Hepatocyte (in vitro differentiated cells): ENCODE measurements around the gene TPBGL.

Experiments used
- EZH2phosphoT487 ChIP-seq: fragments of 200-600 bp; sonication (generic); IDR thresholded peaks from one replicate; pipeline ENCODE4 v1.6.1; 2018; ENCODE audit warnings: antibody characterized with exemption, mild to moderate bottlenecking, low read depth, moderate library complexity; ENCODE audit not compliant: unreplicated experiment, severe bottlenecking
- TF ChIP-seq, protein P1 (sequence below): fragments of 200-600 bp; sonication (generic); IDR thresholded peaks from 2 replicates; pipeline ENCODE4 v1.5.1; 2016; ENCODE audit warnings: antibody characterized with exemption, mild to moderate bottlenecking; ENCODE audit not compliant: poor library complexity

DNA sequence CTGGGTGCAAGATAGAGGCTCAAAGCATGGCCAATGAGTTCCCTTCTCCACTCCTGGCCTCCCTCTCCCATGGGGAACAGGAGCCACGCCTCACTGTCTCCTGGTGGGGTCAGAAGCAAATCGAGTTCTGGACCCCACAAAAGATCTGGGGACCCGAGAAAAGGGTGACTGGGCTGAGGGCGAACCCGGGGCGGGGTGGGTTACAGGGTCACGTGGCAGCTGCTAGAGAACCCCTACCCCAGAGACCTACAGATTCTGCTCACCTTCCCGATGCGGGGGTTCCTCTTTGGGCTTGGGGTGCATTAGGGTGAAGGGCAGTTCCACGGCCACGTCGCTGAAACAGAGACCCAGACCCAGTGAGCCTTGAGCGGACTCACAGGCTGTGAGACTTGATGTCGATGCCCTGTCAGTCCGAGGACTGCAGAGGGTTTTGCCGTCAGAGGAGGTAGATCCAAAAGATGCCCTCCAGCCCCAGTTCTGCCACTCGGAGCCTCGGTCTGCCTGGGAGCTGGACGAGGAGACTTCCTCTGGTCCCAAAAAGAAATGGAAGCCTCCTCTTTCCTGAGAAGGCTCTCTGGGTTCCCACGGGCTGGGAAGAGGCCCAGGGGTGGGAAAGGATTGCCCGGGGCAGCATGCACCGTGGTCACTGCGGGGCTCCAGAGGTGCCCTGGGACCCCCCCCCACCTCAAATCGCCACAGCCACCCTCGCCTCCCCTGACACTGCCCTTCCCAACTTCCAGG lies 28.2 kb downstream of the TPBGL start:
- TF ChIP-seq, protein P1, sequence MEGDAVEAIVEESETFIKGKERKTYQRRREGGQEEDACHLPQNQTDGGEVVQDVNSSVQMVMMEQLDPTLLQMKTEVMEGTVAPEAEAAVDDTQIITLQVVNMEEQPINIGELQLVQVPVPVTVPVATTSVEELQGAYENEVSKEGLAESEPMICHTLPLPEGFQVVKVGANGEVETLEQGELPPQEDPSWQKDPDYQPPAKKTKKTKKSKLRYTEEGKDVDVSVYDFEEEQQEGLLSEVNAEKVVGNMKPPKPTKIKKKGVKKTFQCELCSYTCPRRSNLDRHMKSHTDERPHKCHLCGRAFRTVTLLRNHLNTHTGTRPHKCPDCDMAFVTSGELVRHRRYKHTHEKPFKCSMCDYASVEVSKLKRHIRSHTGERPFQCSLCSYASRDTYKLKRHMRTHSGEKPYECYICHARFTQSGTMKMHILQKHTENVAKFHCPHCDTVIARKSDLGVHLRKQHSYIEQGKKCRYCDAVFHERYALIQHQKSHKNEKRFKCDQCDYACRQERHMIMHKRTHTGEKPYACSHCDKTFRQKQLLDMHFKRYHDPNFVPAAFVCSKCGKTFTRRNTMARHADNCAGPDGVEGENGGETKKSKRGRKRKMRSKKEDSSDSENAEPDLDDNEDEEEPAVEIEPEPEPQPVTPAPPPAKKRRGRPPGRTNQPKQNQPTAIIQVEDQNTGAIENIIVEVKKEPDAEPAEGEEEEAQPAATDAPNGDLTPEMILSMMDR, result no peak
- no peak for TF ChIP-seq EZH2phosphoT487
